Prostate gland (tissue), 2 donors: Measurements from ENCODE around the gene DLEC1. TPM values are rescaled to one million over a fixed set of nuclear protein-coding genes. Genes with fewer than 3 reads are reported as not detected.
"Not testable (repeated sequence)": the region's sequence is repeated elsewhere in the genome, so short reads cannot be mapped to it uniquely, and the experiment has no call there.

Experiments used
- DNase-seq: peaks from one replicate; pipeline ENCODE4 v3.0.0-alpha.2; 2019; ENCODE audit warnings: low spot score
- H3K27ac ChIP-seq, 2 donors: fragments of 200-600 bp; sonication (generic); 2 replicates each; pipeline ENCODE4 v1.5.1; 2017 to 2019
- H3K27me3 ChIP-seq: fragments of 200-600 bp; sonication (generic); replicated peaks from 2 replicates; pipeline ENCODE4 v1.5.1; 2019; ENCODE audit not compliant: insufficient read depth
- H3K36me3 ChIP-seq, 2 donors: fragments of 200-600 bp; sonication (generic); 1 replicate in 1 of 2; 2 replicates in 1 of 2; pipeline versions ENCODE4 v1.5.1 to v1.8.1; 2017 to 2019
- H3K4me1 ChIP-seq: fragments of 200-600 bp; sonication (generic); replicated peaks from 2 replicates; pipeline ENCODE4 v1.5.1; 2019
- H3K4me3 ChIP-seq, 2 donors: fragments of 200-600 bp; sonication (generic); 2 replicates each; pipeline ENCODE4 v1.5.1; 2017 to 2019
- H3K9me3 ChIP-seq: fragments of 200-600 bp; sonication (generic); 2 replicates; pipeline ENCODE4 v1.5.1; 2017
- CTCF ChIP-seq, 4 experiments: fragments of 200-600 bp in 2 of 4; fragments of 450-650 bp in 2 of 4; sonication (generic) in 2 of 4; IDR thresholded peaks; 1 replicate in 3 of 4; 2 replicates in 1 of 4; pipeline ENCODE4 v1.5.1; 2016 to 2019; ENCODE audit warnings: antibody characterized with exemption in 4 of 4, mild to moderate bottlenecking in 2 of 4, moderate library complexity in 2 of 4
- POLR2A ChIP-seq: fragments of 450-650 bp; IDR thresholded peaks from one replicate; pipeline ENCODE4 v1.6.1; 2016; ENCODE audit warnings: antibody characterized with exemption, mild to moderate bottlenecking
- POLR2AphosphoS5 ChIP-seq: sonication (generic); formaldehyde crosslinking; IDR thresholded peaks from one replicate; pipeline ENCODE4 v1.6.1; 2017; ENCODE audit warnings: antibody characterized with exemption
- WGBS: methylation state at CpG from one replicate; pipeline ENCODE4 v1.1.5; 2018; 5-methylcytosine and 5-hydroxymethylcytosine counted together
- intact Hi-C: fragments of 100-400 bp; cut with DNase I; formaldehyde crosslinking; loops from one replicate; pipeline ENCODE4 v1.14.2; 2022
- total RNA-seq, 2 donors: library from RNA; depleted of rRNA; stranded (reverse); fragments of >200 nt; gene quantifications; one replicate each; pipeline ENCODE4 v1.1.0, GENCODE V29; 2016

Gene DLEC1
- total RNA-seq, 2 donors from 2014 or later: 0.32 to 13.1 TPM

GRCh38 chr3:38084334-38085310 is 45.6 kb downstream of the DLEC1 start:
- WGBS: 76% methylated on average over 7 of the region's 7 CpGs
- Histone ChIP-seq H3K4me1 (no peaks in the 10 kb centered on the region), H3K4me3 (no peak overlapping the region), H3K27ac (no peak overlapping the region), H3K9me3 (no peaks in the 10 kb centered on the region), H3K36me3 (no peaks in the 10 kb centered on the region), H3K27me3 (no peaks in the 10 kb centered on the region)
- intact Hi-C loops: no loop called here
- no peak for DNase-seq
- no peak for TF ChIP-seq CTCF (IDR thresholded peaks at IDR 0.05)
- TF ChIP-seq POLR2A: no peak
- no peak for TF ChIP-seq POLR2AphosphoS5

GRCh38 chr3:38085311-38085942 is 46.4 kb downstream of the DLEC1 start:
- H3K4me3 ChIP-seq: no peak overlapping the region
- H3K4me1 ChIP-seq: no peaks in the 10 kb centered on the region
- DNase-seq: no peak
- no peaks in the 10 kb centered on the region for H3K36me3 ChIP-seq
- TF ChIP-seq CTCF (IDR thresholded peaks at IDR 0.05): no peak
- no peak for TF ChIP-seq POLR2AphosphoS5
- TF ChIP-seq POLR2A: no peak
- H3K27me3 ChIP-seq: no peaks in the 10 kb centered on the region
- no peaks in the 10 kb centered on the region for H3K9me3 ChIP-seq
- no peak overlapping the region for H3K27ac ChIP-seq
- intact Hi-C loops: no loop called here
- 91% methylated on average over 11 of the region's 11 CpGs for WGBS

- DNase-seq: no peak
- no peaks in the 10 kb centered on the region for H3K27me3 ChIP-seq
- intact Hi-C loops: no loop called here
- WGBS: 94% methylated on average over 1 of the region's 1 CpG
- no peak for TF ChIP-seq POLR2A
- no peak for TF ChIP-seq POLR2AphosphoS5
- no peak for TF ChIP-seq CTCF (IDR thresholded peaks at IDR 0.05)
- no peak overlapping the region for H3K4me3 ChIP-seq
- no peaks in the 10 kb centered on the region for H3K9me3 ChIP-seq
- H3K4me1 ChIP-seq: no peaks in the 10 kb centered on the region
- H3K27ac ChIP-seq: no peak overlapping the region
- no peaks in the 10 kb centered on the region for H3K36me3 ChIP-seq
Measured at GRCh38 chr3:38085943-38086324, 46.9 kb downstream of the DLEC1 start.

GRCh38 chr3:38086496-38086895 is 47.5 kb downstream of the DLEC1 start:
- Histone ChIP-seq H3K9me3 (no peaks in the 10 kb centered on the region), H3K27ac (no peak overlapping the region), H3K36me3 (no peaks in the 10 kb centered on the region), H3K4me1 (no peaks in the 10 kb centered on the region), H3K4me3 (no peak overlapping the region), H3K27me3 (no peaks in the 10 kb centered on the region)
- 84% methylated on average over 3 of the region's 3 CpGs for WGBS
- intact Hi-C loops: no loop called here
- DNase-seq: no peak
- TF ChIP-seq POLR2A: no peak
- no peak for TF ChIP-seq POLR2AphosphoS5
- TF ChIP-seq CTCF (IDR thresholded peaks at IDR 0.05): no peak

- H3K36me3 ChIP-seq, H3K4me3 ChIP-seq, intact Hi-C loops: not testable (repeated sequence)
Measured at GRCh38 chr3:38087278-38087677, 48.3 kb downstream of the DLEC1 start.

More at GRCh38 chr3:38087278-38087677, 48.3 kb downstream of the DLEC1 start:
- H3K27ac ChIP-seq, H3K4me1 ChIP-seq, H3K9me3 ChIP-seq, H3K27me3 ChIP-seq, DNase-seq: not testable (repeated sequence)
